HepG2 (cell line): ENCODE data around the gene DDC. TPM values are rescaled to one million over a fixed set of nuclear protein-coding genes. Genes with fewer than 3 reads are reported as not detected.

Experiments used
- GATAD2A ChIP-seq: IDR thresholded peaks from 2 replicates; pipeline ENCODE4 v1.6.1; 2016
- GLI4 ChIP-seq: sonication (generic); formaldehyde crosslinking; IDR thresholded peaks from 2 replicates; pipeline ENCODE4 v1.5.1; 2020; ENCODE audit warnings: missing genetic modification reagents, mild to moderate bottlenecking, moderate library complexity, borderline replicate concordance
- GZF1 ChIP-seq: sonication (generic); formaldehyde crosslinking; IDR thresholded peaks from 2 replicates; pipeline ENCODE4 v1.5.1; 2020; ENCODE audit warnings: mild to moderate bottlenecking, missing genetic modification reagents
- KDM2A ChIP-seq: sonication (generic); formaldehyde crosslinking; IDR thresholded peaks from 2 replicates; pipeline ENCODE4 v1.4.0; 2020; ENCODE audit warnings: low read depth, missing genetic modification reagents, borderline replicate concordance
- KLF6 ChIP-seq: IDR thresholded peaks from 2 replicates; pipeline ENCODE4 v1.8.0; 2016; ENCODE audit warnings: missing biosample characterization, missing genetic modification reagents
- MBD4 ChIP-seq: IDR thresholded peaks from 2 replicates; pipeline ENCODE4 v1.6.1; 2012; ENCODE audit warnings: low read length, inconsistent platforms, borderline replicate concordance
- NR1H2 ChIP-seq: sonication (generic); formaldehyde crosslinking; IDR thresholded peaks from 2 replicates; pipeline ENCODE4 v1.8.1; 2022; ENCODE audit warnings: low read depth, missing genetic modification reagents, borderline replicate concordance
- PTBP1 ChIP-seq: fragments of 200-400 bp; formaldehyde crosslinking; IDR thresholded peaks from 2 replicates; pipeline ENCODE4 v1.6.1; 2018; ENCODE audit warnings: low read length, low read depth; ENCODE audit not compliant: poor library complexity, severe bottlenecking
- TBP ChIP-seq: sonication (generic); formaldehyde crosslinking; IDR thresholded peaks from 2 replicates; pipeline ENCODE4 v1.5.0; 2020; ENCODE audit warnings: missing genetic modification reagents
- TGIF2 ChIP-seq: IDR thresholded peaks from 2 replicates; pipeline ENCODE4 v1.6.1; 2016; ENCODE audit warnings: control low read depth, missing compliant biosample characterization
- ZNF121 ChIP-seq: sonication (generic); formaldehyde crosslinking; IDR thresholded peaks from 2 replicates; pipeline ENCODE4 v1.5.0; 2020; ENCODE audit warnings: mild to moderate bottlenecking, missing genetic modification reagents
- ZNF30 ChIP-seq: sonication (generic); formaldehyde crosslinking; IDR thresholded peaks from 2 replicates; pipeline ENCODE4 v1.5.0; 2020; ENCODE audit warnings: mild to moderate bottlenecking, missing genetic modification reagents
- ZNF337 ChIP-seq: sonication (generic); formaldehyde crosslinking; IDR thresholded peaks from 2 replicates; pipeline ENCODE4 v1.5.1; 2020; ENCODE audit warnings: missing genetic modification reagents, low read depth, mild to moderate bottlenecking, borderline replicate concordance
- ZNF484 ChIP-seq: sonication (generic); formaldehyde crosslinking; IDR thresholded peaks from 2 replicates; pipeline ENCODE4 v1.5.1; 2020; ENCODE audit warnings: mild to moderate bottlenecking, low read depth, missing genetic modification reagents, borderline replicate concordance
- polyA plus RNA-seq, 8 experiments: library from polyadenylated mRNA; depleted of rRNA in 3 of 8; stranded (reverse) in 7 of 8; unstranded in 1 of 8; fragments of >200 nt; fragmentation: Illumina TruSeq in 4 of 8; extraction: Trizol in 4 of 8; gene quantifications; 2 replicates each; pipeline versions ENCODE4 v1.2.1 to v1.2.3, GENCODE V29; 2011 to 2016; ENCODE audit warnings: low read depth in 4 of 8, missing spikeins in 1 of 8, mixed read lengths in 1 of 8; ENCODE audit not compliant: insufficient read depth in 1 of 8
- total RNA-seq, 5 experiments: library from RNA; depleted of rRNA; stranded (reverse); fragments of >200 nt; fragmentation: Illumina TruSeq; extraction: Trizol; gene quantifications; 2 replicates each; pipeline ENCODE4 v1.2.3, GENCODE V29; 2016; ENCODE audit warnings: low read depth in 1 of 5
- TF ChIP-seq, protein P1 (sequence below), 2 experiments: sonication (generic) in 1 of 2; formaldehyde crosslinking in 1 of 2; IDR thresholded peaks; 2 replicates each; pipeline versions ENCODE4 v1.5.1 to v1.6.1; 2011 to 2020; ENCODE audit warnings: borderline replicate concordance in 1 of 2, low read depth in 1 of 2, low read length in 1 of 2, mild to moderate bottlenecking in 1 of 2, missing genetic modification reagents in 1 of 2, moderate library complexity in 1 of 2
- TF ChIP-seq, protein P2 (sequence below): sonication (generic); formaldehyde crosslinking; IDR thresholded peaks from 2 replicates; pipeline ENCODE4 v1.8.1; 2023; ENCODE audit warnings: mild to moderate bottlenecking, missing genetic modification reagents
- TF ChIP-seq, protein P3 (sequence below): sonication (generic); formaldehyde crosslinking; IDR thresholded peaks from 2 replicates; pipeline ENCODE4 v1.4.0; 2020; ENCODE audit warnings: missing genetic modification reagents, mild to moderate bottlenecking, borderline replicate concordance
- TF ChIP-seq, protein P4 (sequence below): sonication (generic); formaldehyde crosslinking; IDR thresholded peaks from 2 replicates; pipeline ENCODE4 v1.4.0; 2020; ENCODE audit warnings: missing genetic modification reagents, mild to moderate bottlenecking, borderline replicate concordance

DDC gene
- total and polyA plus RNA-seq, 2 of the 13 experiments (the other 11 are each of a cell fraction or from before 2014, with no cell fraction given), result 11.7 to 93.3 TPM

DNA sequence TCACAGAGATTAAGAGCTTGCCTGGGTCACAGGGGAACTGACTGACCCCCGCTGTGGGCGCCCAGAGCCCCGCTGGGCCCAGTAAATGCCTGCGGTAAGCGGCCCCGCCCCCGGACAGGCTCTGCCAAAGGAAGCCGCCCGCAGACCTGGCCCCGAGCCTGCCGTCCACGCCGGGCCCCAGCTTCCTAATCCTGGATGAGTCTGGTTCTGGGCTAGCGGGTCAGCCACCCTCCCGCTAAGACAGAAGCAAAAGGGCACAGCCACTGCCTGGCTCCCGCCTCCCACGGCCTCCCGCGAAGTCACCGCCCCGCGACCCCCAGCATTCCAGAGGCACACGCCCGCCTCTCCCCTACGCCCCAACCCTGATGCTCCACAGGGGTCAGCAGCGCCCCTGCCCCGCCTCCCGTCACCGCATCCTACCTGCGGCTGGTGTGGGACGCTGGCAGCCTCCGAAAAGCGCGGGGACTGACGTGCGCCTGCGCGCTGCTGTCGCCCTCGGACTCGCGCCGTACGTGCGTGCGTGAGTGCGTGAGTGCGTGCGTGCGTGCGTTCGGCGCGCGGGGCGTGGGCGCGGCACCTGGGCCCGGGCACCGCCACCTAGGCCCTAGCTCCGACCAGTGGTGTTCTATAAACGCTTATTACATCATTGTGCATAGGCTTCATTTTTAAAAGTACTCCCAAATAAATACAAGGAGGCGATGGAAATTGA is 115.2 kb downstream of the DDC start, which contains the start of gene FIGNL1 (continued):
- TF ChIP-seq, protein P1, sequence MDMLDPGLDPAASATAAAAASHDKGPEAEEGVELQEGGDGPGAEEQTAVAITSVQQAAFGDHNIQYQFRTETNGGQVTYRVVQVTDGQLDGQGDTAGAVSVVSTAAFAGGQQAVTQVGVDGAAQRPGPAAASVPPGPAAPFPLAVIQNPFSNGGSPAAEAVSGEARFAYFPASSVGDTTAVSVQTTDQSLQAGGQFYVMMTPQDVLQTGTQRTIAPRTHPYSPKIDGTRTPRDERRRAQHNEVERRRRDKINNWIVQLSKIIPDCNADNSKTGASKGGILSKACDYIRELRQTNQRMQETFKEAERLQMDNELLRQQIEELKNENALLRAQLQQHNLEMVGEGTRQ (IDR thresholded peaks at IDR 0.05; ENCODE audit: low read depth, low read length), result no peak
- TF ChIP-seq, protein P1 (CRISPR knock-in tag; IDR thresholded peaks at IDR 0.05; ENCODE audit: borderline replicate concordance), result no peak
- TF ChIP-seq, protein P2, sequence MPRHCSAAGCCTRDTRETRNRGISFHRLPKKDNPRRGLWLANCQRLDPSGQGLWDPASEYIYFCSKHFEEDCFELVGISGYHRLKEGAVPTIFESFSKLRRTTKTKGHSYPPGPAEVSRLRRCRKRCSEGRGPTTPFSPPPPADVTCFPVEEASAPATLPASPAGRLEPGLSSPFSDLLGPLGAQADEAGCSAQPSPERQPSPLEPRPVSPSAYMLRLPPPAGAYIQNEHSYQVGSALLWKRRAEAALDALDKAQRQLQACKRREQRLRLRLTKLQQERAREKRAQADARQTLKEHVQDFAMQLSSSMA (CRISPR knock-in tag), result 0 out of 2 replicates have a peak, but pooled peaks have one; percentile 37
- TF ChIP-seq NR1H2 (CRISPR knock-in tag) (no peak), GATAD2A (CRISPR knock-in tag) (no peak), KLF6 (CRISPR knock-in tag) (peak; percentile 64; the same call in 1 of the 2 replicates), GZF1 (peak; percentile 64; the same call in 1 of the 2 replicates), KDM2A (CRISPR knock-in tag) (peak; percentile 72; the same call in 1 of the 2 replicates), ZNF337 (peak; percentile 84; the same call in 1 of the 2 replicates), ZNF30 (CRISPR knock-in tag) (no peak), TGIF2 (CRISPR knock-in tag) (peak; percentile 80; the same call in 1 of the 2 replicates), GLI4 (CRISPR knock-in tag) (peak; percentile 85; the same call in 1 of the 2 replicates), MBD4 (no peak), ZNF484 (no peak), PTBP1 (peak; percentile 76), ZNF121 (CRISPR knock-in tag) (0 out of 2 replicates have a peak, but pooled peaks have one; percentile 6), TBP (CRISPR knock-in tag) (no peak)
- TF ChIP-seq, protein P3, sequence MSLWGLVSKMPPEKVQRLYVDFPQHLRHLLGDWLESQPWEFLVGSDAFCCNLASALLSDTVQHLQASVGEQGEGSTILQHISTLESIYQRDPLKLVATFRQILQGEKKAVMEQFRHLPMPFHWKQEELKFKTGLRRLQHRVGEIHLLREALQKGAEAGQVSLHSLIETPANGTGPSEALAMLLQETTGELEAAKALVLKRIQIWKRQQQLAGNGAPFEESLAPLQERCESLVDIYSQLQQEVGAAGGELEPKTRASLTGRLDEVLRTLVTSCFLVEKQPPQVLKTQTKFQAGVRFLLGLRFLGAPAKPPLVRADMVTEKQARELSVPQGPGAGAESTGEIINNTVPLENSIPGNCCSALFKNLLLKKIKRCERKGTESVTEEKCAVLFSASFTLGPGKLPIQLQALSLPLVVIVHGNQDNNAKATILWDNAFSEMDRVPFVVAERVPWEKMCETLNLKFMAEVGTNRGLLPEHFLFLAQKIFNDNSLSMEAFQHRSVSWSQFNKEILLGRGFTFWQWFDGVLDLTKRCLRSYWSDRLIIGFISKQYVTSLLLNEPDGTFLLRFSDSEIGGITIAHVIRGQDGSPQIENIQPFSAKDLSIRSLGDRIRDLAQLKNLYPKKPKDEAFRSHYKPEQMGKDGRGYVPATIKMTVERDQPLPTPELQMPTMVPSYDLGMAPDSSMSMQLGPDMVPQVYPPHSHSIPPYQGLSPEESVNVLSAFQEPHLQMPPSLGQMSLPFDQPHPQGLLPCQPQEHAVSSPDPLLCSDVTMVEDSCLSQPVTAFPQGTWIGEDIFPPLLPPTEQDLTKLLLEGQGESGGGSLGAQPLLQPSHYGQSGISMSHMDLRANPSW, result no peak
- TF ChIP-seq, protein P4, sequence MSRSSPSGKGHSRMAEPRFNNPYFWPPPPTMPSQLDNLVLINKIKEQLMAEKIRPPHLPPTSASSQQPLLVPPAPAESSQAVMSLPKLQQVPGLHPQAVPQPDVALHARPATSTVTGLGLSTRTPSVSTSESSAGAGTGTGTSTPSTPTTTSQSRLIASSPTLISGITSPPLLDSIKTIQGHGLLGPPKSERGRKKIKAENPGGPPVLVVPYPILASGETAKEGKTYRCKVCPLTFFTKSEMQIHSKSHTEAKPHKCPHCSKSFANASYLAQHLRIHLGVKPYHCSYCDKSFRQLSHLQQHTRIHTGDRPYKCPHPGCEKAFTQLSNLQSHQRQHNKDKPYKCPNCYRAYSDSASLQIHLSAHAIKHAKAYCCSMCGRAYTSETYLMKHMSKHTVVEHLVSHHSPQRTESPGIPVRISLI (CRISPR knock-in tag), result no peak
